GM19023 (cell line): Measurements from ENCODE around the gene C18orf54.
A peak's percentile ranks its signal among the peaks of the same experiment; 100 is the strongest.
"Not testable (repeated sequence)": the region's sequence is repeated elsewhere in the genome, so short reads cannot be mapped to it uniquely, and the experiment has no call there.

Experiments
- ATAC-seq: cut with Tn5 transposase; IDR thresholded peaks from one replicate; pipeline ENCODE4 v1.9.1; 2021; ENCODE audit warnings: mild to moderate bottlenecking, moderate library complexity; ENCODE audit not compliant: unreplicated experiment

C18orf54 gene

DNA sequence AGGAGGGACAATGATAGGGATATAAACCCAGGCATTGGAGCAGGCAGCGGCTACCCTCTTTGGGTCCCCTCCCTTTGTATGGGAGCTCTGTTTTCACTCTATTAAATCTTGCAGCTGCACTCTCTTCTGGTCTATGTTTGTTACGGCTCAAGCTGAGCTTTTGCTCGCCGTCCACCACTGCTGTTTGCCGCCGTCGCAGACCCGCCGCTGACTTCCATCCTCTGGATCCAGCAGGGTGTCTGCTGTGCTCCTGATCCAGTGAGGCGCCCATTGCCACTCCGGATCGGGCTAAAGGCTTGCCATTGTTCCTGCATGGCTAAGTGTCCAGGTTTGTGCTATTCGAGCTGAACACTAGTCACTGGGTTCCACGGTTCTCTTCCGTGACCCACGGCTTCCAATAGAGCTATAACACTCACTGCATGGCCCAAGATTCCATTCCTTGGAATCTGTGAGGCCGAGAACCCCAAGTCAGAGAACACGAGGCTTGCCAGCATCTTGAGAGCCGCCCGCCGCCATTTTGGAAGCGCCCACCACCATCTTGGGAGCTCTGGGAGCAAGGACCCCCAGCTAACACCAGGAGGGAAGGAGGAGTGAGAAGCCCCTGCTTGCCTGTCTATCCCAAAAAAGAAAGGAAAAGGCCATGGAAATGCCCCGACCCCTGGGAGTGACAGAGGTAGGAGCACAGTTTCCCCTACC lies 29.2 kb downstream of the C18orf54 start:
- ATAC-seq: not testable (repeated sequence)

DNA sequence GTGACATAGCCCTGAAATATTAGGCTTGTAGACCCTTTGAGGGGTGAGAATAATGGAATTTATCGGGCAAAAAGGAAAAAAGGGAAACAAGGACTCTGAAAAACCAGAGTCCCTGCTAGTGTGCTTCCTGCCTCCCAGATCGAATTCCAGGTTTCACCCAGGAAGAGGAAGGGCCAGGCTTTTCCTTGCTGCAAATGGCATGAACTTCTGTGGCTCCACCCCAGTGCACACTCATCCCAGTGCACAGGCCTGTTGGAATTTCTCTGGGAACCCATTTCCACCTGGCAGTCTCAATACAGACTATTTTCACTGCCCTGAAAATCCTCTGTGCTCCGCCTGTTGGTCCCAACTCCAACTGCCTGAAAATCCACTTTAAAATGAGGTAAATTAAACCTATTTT lies 29.9 kb downstream of the C18orf54 start:
- ATAC-seq: no peak

DNA sequence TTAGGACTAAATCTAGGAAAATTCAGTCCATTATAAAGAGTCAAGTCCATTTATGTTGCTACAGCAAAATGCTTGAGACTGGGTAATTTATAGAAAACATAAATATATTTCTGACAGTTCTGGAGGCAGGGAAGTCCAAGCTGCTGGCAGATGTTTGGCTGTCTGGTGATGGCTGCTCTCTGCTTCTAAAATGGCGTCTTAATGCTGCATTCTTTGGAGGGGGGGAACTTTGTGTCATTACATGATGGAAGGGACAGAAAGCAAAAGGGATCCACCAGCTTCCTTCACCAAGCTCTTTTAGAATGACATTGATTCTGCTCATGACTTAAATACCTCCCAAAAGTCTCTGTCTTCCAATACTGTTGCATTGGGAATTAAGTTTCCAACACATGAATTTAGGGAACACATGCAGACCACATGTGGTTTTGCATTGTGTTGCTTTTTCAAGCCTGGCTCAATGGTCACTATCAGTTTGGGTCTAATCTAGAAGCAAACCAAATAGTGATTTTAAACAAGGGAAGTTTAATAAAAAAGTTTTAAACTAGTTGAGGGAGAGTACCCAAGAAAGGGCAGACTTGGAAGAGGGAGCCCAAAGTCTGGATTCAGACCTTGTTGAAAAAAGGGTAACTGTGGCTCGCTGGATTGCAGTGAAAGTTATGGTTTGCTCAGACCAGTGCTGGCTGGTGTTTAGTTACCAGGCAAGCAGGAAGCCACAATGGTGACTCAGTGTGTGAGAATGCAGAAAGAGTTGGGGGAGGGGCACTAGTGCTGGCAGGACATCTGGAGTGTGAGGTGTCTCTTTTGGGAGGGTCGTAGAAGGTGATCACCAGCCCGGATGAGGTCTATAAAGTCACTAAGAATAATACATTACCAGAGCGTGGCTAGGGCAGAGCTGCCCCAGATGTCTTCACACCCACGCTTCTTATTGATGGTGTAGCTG lies 30.8 kb downstream of the C18orf54 start:
- ATAC-seq: peak; percentile 89

DNA sequence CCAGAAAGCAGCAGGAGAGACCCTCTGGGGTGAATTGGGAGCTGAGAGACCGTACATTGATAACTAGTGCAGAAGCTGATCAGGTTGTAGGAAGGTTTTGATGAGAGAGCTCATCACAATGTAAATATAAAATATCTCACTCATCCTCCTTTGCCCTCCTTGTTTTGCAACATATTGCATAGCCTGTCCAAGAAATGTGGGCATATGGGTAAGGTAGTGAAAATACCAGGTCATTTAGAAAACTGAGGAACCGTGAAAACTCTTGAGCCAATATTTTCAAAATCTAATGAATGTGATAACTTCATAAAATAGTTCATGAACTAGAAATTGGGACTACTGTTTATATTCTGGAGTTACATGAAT lies 31.4 kb downstream of the C18orf54 start:
- ATAC-seq: no peak

DNA sequence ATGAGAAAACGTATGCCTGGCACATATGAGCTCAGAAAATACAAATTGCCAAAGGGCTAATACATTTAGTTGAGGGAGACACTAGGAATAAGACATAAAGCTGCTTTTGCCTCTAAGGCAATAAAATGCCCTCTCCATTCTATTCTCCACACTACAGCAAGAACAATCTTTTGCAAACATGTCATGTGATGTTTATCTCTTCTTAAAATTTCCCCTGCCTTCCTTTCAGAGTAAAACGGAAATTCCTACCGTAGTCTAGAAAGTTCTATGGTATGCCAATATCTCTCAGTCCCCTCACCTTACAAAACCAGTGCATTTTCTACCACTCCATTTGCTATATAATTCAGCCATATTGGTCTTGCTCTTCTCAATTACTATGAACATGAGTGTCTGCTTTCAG lies 33.1 kb downstream of the C18orf54 start:
- no peak for ATAC-seq

DNA sequence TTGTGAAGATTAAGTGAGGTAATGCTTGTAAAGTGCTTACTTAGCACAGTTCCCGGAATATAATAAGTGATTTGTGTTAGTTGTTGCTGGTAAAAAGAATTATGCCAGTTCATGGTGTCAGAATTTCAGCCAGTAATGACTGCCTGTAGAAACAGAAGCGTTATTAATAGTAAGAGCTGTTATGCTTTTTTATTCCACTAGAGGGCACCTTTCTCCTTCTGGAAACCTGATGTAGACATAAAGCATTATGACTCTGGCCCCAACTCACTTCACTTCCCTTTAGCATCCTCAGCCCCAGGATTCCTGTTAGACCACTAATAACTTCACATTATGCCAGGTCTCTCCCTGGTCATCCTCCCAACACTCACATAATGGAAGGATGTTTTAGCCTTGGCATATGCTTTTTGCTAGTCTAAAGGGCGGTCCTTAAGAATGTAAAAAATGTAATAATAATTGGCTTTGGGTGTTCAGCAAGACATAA lies 34.9 kb downstream of the C18orf54 start:
- ATAC-seq: peak; percentile 52

DNA sequence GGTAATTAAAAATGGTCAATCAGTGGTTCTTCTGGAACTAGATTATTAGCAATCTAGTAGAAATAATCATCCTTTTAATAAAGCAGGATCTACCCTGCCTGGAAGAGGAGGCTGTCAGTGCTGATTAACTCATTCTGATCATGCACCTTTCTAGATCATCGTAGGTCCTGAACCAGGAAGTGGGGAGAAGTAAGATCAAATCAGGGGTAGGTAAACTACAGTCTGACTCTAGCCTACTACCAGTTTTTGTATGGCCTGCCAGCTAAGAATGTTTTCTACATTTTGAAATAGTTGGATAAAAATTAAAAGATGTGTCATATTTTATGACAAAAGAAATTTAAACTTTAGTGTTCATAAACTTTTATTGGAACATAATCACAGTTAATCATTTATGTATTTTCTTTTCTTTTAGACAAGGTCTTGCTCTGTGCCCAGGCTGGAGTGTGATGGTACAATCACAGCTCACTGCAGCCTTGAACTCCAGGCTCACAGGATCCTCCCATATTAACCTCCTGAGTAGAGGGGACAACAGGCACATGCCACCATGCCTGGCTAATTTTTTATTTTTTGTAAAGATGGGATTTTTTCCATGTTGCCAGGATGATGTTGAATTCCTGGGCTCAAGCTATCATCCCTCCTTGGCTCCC lies 36.1 kb downstream of the C18orf54 start:
- no peak for ATAC-seq

DNA sequence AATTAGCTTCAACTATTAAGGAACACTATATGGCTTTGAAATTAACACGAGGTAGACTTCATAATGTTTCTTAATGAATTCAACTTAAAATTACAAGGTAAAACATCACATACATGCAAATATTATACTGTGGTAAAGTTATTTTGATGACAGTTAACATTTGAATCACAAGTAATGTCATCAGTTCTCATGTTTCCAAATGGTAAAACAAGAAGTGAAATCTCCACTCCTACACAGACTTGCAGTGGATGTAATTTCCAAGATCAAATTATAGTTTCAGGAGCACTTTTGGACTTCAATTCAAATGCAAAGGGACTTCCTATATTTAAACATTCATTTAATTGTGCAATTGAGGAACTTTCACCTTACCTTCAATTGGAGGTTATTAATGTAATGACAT lies 39.1 kb downstream of the C18orf54 start:
- ATAC-seq: no peak

DNA sequence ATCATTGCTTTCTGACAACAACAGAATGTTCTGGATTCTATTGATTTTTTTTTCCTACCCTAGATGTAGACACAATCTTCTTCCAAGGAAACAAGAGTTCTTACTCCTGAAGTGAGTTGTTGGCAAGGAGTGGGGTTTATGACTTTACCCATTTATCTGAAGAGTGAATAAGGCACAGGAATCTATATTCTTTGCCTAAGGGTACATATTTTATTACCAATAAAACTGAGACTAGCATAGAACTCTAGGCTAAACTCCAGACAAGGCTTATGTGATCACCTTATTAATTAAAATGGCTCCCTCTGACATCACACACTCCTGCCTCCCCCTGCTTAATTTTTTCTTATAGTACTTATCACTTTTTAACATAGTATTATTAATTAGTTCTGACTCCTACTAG lies 47.6 kb downstream of the C18orf54 start:
- ATAC-seq: no peak

DNA sequence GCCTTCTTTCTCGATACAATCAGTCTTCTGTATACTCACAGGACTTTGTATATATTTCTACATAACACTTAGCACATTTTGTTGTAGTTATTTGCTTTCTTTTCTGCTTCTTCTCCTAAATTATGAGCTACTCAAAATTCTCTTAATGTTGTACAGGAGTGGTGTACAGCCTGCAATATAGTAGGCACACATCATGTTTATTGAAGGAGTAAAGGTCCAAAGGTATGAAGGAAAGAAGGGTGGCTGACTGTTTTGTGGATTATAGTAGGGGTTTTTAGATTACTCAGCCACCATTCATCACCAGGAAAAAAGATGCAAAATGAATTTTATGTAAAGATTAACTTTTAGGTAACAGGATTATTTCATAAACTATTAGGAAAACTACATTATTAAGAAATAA lies 54.1 kb downstream of the C18orf54 start:
- ATAC-seq: no peak

DNA sequence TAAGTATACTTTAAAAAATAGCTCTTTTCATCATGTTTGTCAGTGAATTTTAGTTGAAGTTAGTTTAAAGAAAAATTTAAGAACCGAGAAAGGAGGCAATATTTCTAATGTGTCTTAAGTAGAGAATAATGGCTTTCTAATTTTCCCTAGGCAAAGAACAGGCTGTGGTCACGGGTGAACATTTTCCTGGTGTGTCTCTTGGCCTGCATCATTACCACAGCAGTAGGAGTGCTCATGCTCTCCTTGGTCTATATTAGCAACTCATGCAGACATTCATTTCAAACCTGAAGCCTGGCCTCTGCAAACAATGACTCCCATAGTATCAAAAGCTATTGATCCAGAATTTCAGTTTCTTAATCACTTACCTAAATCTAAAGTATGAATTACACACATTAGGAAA lies 57.4 kb downstream of the C18orf54 start:
- no peak for ATAC-seq

DNA sequence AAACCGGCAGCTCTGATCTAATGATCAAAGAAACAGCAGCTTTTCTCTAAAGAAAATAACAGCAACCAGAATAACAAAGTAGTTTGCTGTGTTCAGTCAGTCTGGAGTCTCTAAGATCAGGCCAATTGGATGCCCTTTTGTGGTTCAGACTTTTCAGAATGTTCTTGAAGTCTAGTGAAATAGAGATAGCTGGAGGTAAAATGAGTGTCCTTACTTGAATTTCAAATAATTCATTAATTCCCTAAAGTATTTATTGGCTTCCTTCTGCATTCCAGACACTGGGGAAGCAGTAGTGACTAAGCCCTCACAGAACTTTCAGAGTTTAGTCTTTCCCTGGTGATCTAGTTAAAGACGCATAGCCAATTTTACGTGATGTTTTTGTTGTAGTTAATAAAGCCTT lies 58.7 kb downstream of the C18orf54 start:
- ATAC-seq: no peak

DNA sequence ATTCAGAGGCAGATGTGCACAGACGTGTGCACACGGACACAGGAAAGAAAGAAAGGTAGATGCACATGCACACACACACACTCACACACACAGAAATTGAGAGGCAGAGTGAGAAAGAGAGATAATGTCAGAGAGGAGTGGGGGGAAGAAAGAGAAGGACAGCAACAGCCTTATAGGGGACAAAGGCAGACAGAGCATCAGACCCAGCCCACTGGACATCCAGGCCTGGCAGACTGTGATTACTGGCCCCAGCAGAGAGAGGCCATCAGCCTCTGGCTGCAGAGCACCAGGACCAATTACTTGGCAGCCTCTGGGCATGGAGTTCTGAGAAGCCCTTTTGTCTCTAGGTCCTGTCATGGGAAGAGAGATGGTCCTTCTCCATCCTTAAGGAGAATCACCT lies 66.1 kb downstream of the C18orf54 start:
- ATAC-seq: no peak

DNA sequence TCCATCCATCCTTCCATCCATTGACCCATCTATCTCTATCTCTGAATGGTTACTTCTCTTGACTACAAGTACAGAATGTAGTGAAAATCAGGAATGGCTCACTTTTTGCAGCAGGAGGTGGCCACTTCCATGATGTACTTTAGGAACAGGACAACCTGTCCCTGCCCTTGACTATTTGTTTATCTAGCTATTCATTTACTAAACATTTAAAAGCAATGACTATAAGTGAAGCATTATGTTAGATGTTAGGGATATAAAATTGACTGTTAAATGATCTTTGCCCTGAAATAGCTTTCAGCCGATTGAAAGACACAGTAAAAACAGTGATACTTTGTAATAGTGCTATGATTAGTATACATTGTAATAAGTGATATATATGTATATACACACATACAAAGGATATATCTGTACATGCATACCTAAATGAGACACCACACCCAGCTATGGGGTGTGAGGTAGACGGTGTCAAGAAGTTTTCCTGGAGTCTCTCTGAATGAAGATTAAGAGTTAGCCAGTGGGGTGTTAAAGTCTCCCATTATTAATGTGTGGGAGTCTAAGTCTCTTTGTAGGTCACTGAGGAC lies 68.5 kb downstream of the C18orf54 start:
- ATAC-seq: no peak
